Measurements from ENCODE around the gene TMEM178B.
"Not testable (repeated sequence)": the region's sequence is repeated elsewhere in the genome, so short reads cannot be mapped to it uniquely, and the experiment has no call there.

TMEM178B gene

DNA sequence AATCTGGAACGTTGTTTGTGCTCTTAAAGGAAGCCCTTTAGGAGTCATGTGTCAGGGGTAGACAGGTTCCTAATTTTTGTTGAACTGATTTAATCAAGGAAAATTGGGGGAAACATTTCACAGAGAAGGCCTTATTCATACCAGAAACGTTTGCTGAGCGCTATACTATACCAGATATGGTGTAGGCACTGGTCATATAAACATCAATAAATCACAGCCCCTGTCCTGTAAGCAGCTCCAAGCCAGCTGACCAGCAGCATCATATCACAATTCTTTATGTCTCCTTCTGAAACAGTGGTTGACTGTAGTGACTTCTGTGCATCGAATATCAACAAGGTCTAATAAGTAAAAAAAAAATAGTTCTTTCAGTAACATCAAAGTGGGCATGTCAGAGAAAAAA lies 1.1 kb downstream of the TMEM178B start:
- DNase-seq: no peak

DNA sequence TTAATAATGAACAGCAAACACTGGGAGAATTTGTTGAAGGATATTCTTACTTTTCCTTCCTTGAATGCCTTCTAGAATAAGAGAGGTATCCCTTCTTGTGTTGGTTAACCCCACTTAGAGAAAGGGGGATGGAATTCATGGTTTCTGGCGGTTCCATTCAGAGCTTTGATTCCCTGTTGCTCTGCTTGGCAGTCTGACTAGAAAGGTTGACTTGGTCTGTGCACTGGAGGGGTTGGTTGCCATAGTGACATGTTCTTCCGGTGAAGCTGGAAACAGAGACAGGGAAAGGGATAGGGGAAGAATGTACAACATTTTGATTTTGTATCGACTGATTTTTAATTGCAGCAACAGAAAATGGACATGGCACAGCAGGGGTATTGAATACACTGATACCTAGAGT lies 2.5 kb downstream of the TMEM178B start:
- no peak for DNase-seq

DNA sequence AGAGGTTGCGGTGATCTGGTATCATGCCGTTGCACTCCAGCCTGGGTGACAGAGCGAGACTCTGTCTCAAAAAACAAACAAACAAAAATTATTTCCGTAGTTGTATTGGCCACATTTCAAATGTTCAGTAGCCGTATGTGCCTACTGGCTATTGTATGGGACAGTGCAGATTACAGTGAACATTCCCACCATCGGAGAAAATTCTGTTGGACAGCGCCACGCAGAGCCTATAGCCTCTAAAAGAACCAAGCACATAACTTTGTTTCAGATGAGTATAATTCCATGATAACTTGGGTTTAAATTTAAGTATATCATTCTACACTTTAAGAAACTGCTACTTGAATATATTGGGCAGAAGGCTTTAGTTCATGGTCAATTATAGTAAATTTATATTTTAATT lies 5.4 kb downstream of the TMEM178B start:
- DNase-seq: no peak

- DNase-seq: not testable (repeated sequence)
Measured at GRCh38 chr7:141089490-141089889, 15.6 kb downstream of the TMEM178B start.

DNA sequence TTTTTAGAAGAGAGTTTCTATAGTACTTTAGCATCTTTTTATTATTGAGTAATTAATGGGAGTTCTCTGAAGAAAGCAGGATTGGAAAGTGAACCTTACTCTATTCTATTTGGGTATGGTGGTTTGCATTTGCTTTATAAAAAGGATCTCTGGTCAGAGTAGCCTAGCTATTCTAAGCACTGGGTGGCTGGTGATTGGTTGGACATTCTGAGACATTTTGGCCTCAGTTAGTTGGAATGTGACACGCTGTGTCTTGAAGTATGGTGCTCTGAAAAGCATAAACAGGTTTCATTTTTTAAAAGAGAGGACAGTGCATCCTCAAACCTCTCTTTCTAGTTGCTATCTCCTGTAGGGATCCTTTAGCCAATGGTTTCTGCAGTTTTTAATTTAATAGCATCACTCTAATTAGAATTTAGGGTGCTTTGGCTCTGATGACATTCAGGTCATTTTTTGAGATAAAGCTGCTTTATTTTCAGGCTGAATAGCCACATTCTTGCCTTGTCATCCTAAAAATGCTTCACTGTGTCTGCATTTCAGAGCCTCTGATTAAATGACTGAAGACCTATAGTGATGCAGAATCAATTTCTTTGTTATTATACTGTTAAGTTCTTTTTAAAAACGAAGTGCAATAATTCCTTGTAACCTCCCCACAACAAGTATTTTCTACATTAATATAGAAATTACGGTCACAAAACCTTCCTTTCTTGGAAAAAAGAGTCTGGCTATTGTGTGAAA lies 20.6 kb downstream of the TMEM178B start:
- DNase-seq: no peak

- DNase-seq: no peak
Measured at GRCh38 chr7:141097430-141097829, 23.6 kb downstream of the TMEM178B start.

DNA sequence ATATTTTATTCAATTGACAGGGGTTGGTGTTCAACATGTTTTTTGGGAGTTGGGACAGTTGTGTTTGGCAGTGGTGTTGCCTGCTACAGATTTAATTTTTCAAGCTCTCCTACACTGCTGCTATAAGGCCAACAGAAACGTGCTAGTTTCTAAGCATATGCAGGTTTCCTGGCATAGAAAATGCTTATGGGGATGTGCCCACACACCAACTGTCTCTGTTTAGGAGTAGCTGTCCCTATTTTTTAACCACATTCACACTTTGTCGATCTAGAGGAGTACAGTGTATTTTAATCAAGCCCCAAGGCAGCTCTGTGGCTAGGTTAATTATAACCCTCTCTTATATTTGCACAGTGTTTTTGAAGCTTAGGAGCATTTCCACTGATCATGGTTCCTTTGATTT lies 28.6 kb downstream of the TMEM178B start:
- no peak for DNase-seq

DNA sequence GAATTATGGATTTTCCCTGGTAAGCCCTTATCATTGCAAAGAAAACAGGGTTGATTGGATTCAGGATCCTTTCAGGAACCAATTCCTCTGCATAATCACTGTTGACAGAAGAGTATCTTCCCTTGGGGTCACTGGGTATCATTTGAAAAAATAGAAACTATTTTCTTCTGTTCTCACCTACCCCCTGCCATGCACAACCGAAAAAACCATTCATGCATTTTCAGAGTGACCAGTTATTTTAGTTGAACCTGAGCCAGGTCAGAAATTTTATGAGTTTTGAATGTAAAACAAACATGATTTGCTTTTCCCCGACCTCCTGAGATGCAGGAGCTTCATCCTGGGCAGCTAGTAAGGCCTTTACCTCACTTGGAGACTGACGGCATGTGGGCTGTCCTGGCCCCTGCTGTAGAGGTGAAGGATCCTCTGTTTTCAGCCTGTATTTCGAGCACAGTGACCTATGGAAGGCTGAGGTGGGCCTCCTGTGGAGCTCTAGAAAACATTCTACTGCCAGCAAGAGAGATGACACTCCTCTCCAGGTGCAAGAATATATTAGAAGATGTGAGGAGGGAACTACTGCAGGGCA lies 30.1 kb downstream of the TMEM178B start:
- no peak for DNase-seq

GRCh38 chr7:141113131-141113530 lies 39.3 kb downstream of the TMEM178B start:
- no peak for DNase-seq

DNA sequence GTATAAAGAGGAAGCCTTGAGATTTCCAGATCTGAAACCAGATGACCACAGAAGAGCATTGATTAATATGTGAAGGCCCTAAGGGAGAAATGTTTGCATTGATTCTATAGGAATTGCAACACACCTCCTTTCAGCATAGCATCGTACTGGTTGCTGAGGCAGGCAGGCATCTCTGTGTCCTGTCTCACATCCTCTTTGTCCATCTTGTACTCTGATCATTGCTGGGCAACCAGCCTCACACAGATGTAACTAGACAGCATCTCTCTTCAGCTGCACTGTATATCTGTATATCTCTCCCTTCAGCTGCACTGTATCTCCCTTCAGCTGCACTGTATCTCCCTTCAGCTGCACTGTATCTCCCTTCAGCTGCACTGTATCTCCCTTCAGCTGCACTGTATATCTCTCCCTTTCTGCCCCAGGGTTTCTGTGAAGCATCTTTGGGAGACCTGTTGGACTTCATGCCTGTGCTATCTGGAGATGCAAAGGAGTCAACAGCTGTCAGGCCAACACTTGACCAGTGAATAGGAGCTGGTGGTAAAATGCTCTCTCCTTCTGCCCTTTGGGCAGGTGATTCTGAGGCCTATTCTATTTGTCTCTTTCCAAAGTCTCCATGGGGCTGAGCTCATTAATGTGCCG lies 40.3 kb downstream of the TMEM178B start:
- no peak for DNase-seq

GRCh38 chr7:141115965-141116364 lies 42.1 kb downstream of the TMEM178B start:
- DNase-seq: no peak

- not testable (repeated sequence) for DNase-seq
Measured at GRCh38 chr7:141116661-141117060, 42.8 kb downstream of the TMEM178B start.

- DNase-seq: no peak
Measured at GRCh38 chr7:141118767-141119166, 44.9 kb downstream of the TMEM178B start.

GRCh38 chr7:141119187-141119586 lies 45.3 kb downstream of the TMEM178B start:
- no peak for DNase-seq

- no peak for DNase-seq
Measured at GRCh38 chr7:141122736-141123135, 48.9 kb downstream of the TMEM178B start.

DNA sequence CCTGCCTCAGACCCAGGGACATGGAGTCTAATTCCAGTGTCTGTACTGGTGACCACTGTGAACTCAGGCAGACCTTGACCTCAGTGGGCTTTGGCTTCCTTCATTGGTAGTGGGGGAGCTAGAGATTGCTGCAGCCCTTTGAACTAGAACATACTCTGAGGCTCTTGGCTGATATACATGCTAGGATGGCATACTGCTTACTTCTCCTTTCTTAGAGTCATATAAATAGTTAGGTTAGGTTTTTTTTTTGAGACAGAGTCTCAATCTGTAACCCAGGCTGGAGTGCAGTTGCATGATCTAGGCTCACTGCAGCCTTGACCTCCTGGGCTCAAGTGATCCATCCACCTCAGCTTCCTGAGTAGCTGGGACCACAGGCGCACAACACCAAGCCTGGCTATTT lies 49.7 kb downstream of the TMEM178B start:
- DNase-seq: no peak

- DNase-seq: no peak
Measured at GRCh38 chr7:141126107-141126506, 52.2 kb downstream of the TMEM178B start.

GRCh38 chr7:141128506-141128905 lies 54.6 kb downstream of the TMEM178B start:
- DNase-seq: no peak

DNA sequence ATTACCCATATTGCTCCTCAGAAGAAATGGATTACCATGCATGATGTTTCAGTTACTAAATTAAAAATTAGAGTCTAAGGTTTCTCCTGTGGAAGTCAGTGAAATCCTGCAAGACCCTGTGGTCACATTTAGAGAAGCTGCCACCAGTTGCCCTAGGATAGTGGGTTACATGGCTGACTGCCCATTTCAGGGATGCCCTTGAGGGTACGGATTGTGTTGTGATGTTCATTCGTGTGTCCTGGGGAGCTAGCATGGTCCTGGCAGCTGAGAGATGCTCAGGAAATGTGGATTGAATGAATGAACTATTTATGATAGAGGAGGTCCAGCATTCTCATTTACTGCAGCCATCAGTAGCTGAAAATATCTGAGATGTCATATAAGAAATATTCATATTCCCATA lies 55.1 kb downstream of the TMEM178B start:
- DNase-seq: no peak

DNA sequence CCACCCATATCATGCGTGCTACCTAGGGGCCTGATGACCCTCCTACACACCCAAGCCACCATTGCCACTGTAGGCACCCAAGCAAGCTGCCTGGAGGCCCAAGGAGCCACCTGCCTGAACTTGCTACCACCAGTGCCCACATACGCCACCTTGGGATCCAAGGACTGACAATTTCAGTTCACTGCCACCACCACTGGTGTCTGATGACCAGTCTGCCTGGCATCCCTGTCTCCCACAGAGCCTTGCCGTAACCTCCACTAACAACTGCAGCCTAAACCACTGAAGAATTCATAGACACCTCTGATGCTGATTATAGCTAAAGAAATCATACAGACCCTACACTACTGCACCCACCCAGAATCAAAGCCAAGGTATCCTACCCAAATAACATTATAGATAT lies 58.8 kb downstream of the TMEM178B start:
- DNase-seq: no peak

DNA sequence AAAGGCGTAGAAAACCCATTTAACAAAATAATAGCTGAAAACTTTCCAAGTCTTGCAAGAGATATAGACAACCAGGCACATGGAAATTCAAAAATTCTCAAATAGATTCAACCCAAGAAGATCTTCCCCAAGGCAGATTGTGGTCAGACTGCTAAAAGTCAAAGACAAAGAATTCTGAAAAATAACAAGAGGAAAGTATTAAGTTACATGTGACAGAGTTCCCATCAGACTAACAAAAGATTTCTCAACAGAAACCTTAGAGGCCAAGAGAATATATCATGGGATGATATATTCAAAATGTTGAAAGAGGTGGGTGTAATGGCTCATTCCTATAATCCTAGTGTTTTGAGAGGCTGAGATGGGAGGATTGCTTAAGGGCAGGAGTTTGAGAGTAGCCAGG lies 59.8 kb downstream of the TMEM178B start:
- no peak for DNase-seq

DNA sequence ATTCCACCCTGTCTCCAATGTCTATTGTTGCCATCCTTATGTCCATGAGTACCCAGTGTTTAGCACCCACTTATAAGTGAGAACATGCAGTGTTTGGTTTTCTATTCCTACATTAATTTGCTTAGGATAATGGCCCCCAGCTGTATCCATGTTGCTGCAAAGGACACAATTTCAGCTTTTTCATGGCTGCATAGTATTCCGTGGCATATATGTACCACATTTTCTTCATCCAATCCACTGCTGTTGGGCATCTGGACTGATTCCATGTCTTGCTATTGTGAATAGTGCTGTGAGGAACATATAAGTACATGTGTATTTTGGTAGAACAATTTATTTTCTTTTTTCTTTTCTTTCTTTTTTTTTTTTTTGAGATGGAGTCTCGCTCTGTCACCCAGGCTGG lies 68.2 kb downstream of the TMEM178B start:
- no peak for DNase-seq

- no peak for DNase-seq
Measured at GRCh38 chr7:141144921-141145629, 71.2 kb downstream of the TMEM178B start.

- no peak for DNase-seq
Measured at GRCh38 chr7:141145630-141145982, 71.7 kb downstream of the TMEM178B start.
